H9 (cell line): Measurements from ENCODE around the gene EIF6. TPM values are rescaled to one million over a fixed set of nuclear protein-coding genes. Genes with fewer than 3 reads are reported as not detected.

Experiments used
- DNase-seq: peaks from one replicate; pipeline ENCODE4 v3.0.0-alpha.2; 2017
- H2AFZ ChIP-seq: one replicate; pipeline ENCODE4 v1.6.1; 2013; ENCODE audit warnings: mild to moderate bottlenecking, low read length, control low read depth, moderate library complexity
- H2AK5ac ChIP-seq: 2 replicates; pipeline ENCODE4 v1.6.1; 2013; ENCODE audit warnings: low read length, control low read depth, mixed read lengths; ENCODE audit not compliant: insufficient read length
- H2BK120ac ChIP-seq: one replicate; pipeline ENCODE4 v1.6.1; 2013; ENCODE audit warnings: low read depth, mild to moderate bottlenecking, low read length, control low read depth, inconsistent platforms; ENCODE audit not compliant: poor library complexity, severe bottlenecking
- H2BK12ac ChIP-seq: 2 replicates; pipeline ENCODE4 v1.6.1; 2013; ENCODE audit warnings: low read length, control low read depth, mixed read lengths, low read depth; ENCODE audit not compliant: insufficient read length
- H2BK15ac ChIP-seq: 2 replicates; pipeline ENCODE4 v1.6.1; 2013; ENCODE audit warnings: low read depth, low read length, control low read depth
- H2BK20ac ChIP-seq: one replicate; pipeline ENCODE4 v1.6.1; 2013; ENCODE audit warnings: low read depth, mild to moderate bottlenecking, low read length, control low read depth, inconsistent platforms; ENCODE audit not compliant: poor library complexity, severe bottlenecking
- H2BK5ac ChIP-seq: 2 replicates; pipeline ENCODE4 v1.6.1; 2013; ENCODE audit warnings: low read length, control low read depth, mixed read lengths; ENCODE audit not compliant: insufficient read length
- H3K14ac ChIP-seq: 2 replicates; pipeline ENCODE4 v1.6.1; 2013; ENCODE audit warnings: low read length, control low read depth; ENCODE audit not compliant: insufficient read depth
- H3K18ac ChIP-seq: 2 replicates; pipeline ENCODE4 v1.6.1; 2013; ENCODE audit warnings: low read depth, mild to moderate bottlenecking, mixed read lengths, low read length, control low read depth; ENCODE audit not compliant: insufficient read length
- H3K23ac ChIP-seq: 2 replicates; pipeline ENCODE4 v1.6.1; 2013; ENCODE audit warnings: low read length, control low read depth, mixed read lengths, low read depth; ENCODE audit not compliant: insufficient read length
- H3K23me2 ChIP-seq: 2 replicates; pipeline ENCODE4 v1.6.1; 2013; ENCODE audit warnings: low read depth, mild to moderate bottlenecking, mixed read lengths, low read length, control low read depth; ENCODE audit not compliant: insufficient read length, poor library complexity, severe bottlenecking
- H3K27ac ChIP-seq: 2 replicates; pipeline ENCODE4 v1.5.1; 2013; ENCODE audit warnings: low read length, control low read depth, mixed read lengths, low read depth; ENCODE audit not compliant: insufficient read length
- H3K27me3 ChIP-seq: 2 replicates; pipeline ENCODE4 v1.6.1; 2013; ENCODE audit warnings: low read length, control low read depth, inconsistent platforms; ENCODE audit not compliant: insufficient read depth
- H3K4ac ChIP-seq: 2 replicates; pipeline ENCODE4 v1.6.1; 2013; ENCODE audit warnings: low read depth, mild to moderate bottlenecking, control low read depth, inconsistent platforms, low read length, moderate library complexity
- H3K4me1 ChIP-seq: 2 replicates; pipeline ENCODE4 v1.6.1; 2013; ENCODE audit warnings: low read length, control low read depth, inconsistent platforms; ENCODE audit not compliant: insufficient read depth
- H3K4me2 ChIP-seq: 2 replicates; pipeline ENCODE4 v1.6.1; 2013; ENCODE audit warnings: low read length, control low read depth, mixed read lengths; ENCODE audit not compliant: insufficient read length, insufficient read depth
- H3K56ac ChIP-seq: 2 replicates; pipeline ENCODE4 v1.6.1; 2013; ENCODE audit warnings: low read depth, mild to moderate bottlenecking, mixed read lengths, low read length, control low read depth; ENCODE audit not compliant: insufficient read length
- H3K79me1 ChIP-seq: 2 replicates; pipeline ENCODE4 v1.6.1; 2013; ENCODE audit warnings: low read depth, mild to moderate bottlenecking, moderate library complexity, low read length, control low read depth, inconsistent platforms; ENCODE audit not compliant: insufficient read depth, poor library complexity, severe bottlenecking
- H3K79me2 ChIP-seq: 2 replicates; pipeline ENCODE4 v1.6.1; 2013; ENCODE audit warnings: low read length, control low read depth, inconsistent platforms; ENCODE audit not compliant: insufficient read depth
- H3K9ac ChIP-seq: 2 replicates; pipeline ENCODE4 v1.6.1; 2013; ENCODE audit warnings: low read length, control low read depth, mixed read lengths; ENCODE audit not compliant: insufficient read length; ENCODE audit errors: extremely low read depth
- H3K9me3 ChIP-seq: one replicate; pipeline ENCODE4 v1.6.1; 2013; ENCODE audit warnings: low read depth, low read length, inconsistent platforms; ENCODE audit not compliant: control insufficient read depth
- H3T11ph ChIP-seq: one replicate; pipeline ENCODE4 v1.6.1; 2013; ENCODE audit warnings: mild to moderate bottlenecking, low read length, control low read depth, inconsistent platforms
- H4K20me1 ChIP-seq: one replicate; pipeline ENCODE4 v1.6.1; 2013; ENCODE audit not compliant: control insufficient read depth, insufficient read length, insufficient read depth
- H4K5ac ChIP-seq: 2 replicates; pipeline ENCODE4 v1.6.1; 2013; ENCODE audit warnings: low read depth, mild to moderate bottlenecking, mixed read lengths, low read length, control low read depth; ENCODE audit not compliant: insufficient read length
- H4K8ac ChIP-seq: replicated peaks from 2 replicates; pipeline ENCODE4 v1.6.1; 2013; ENCODE audit warnings: low read length, control low read depth, mixed read lengths, low read depth; ENCODE audit not compliant: insufficient read length
- H4K91ac ChIP-seq: 2 replicates; pipeline ENCODE4 v1.6.1; 2013; ENCODE audit warnings: low read depth, mild to moderate bottlenecking, moderate library complexity, mixed read lengths, low read length, control low read depth; ENCODE audit not compliant: insufficient read length
- H3K27ac Mint-ChIP-seq, 3 experiments: 2 replicates in 2 of 3; 3 replicates in 1 of 3; pipeline ENCODE4 v1.8.0; 2020 to 2021; ENCODE audit warnings: mixed read lengths in 3 of 3, mild to moderate bottlenecking in 1 of 3, moderate library complexity in 1 of 3
- H3K27me3 Mint-ChIP-seq: 2 replicates; pipeline ENCODE4 v1.8.0; 2021; ENCODE audit warnings: low read depth, mild to moderate bottlenecking, moderate library complexity, mixed read lengths
- H3K36me3 Mint-ChIP-seq, 3 experiments: 2 replicates in 2 of 3; 3 replicates in 1 of 3; pipeline ENCODE4 v1.8.0; 2020 to 2021; ENCODE audit warnings: low read depth in 3 of 3, mixed read lengths in 3 of 3; ENCODE audit not compliant: insufficient read depth in 1 of 3
- H3K4me1 Mint-ChIP-seq, 2 experiments: 2 replicates each; pipeline ENCODE4 v1.8.0; 2020; ENCODE audit warnings: mixed read lengths in 2 of 2
- H3K4me3 Mint-ChIP-seq, 2 experiments: 2 replicates in 1 of 2; 3 replicates in 1 of 2; pipeline ENCODE4 v1.8.0; 2020 to 2021; ENCODE audit warnings: mild to moderate bottlenecking in 2 of 2, mixed read lengths in 2 of 2, moderate library complexity in 1 of 2
- H3K9me3 Mint-ChIP-seq, 2 experiments: 2 replicates in 1 of 2; 3 replicates in 1 of 2; pipeline ENCODE4 v1.8.0; 2020; ENCODE audit warnings: mild to moderate bottlenecking in 2 of 2, mixed read lengths in 2 of 2, moderate library complexity in 1 of 2
- CTCF ChIP-seq: fragments of 200-600 bp; sonication (generic); conservative IDR thresholded peaks from 3 replicates; pipeline ENCODE4 v1.8.0; 2021; ENCODE audit warnings: antibody characterized with exemption, mild to moderate bottlenecking
- WGBS: extraction: QIAGEN DNeasy Blood & Tissue Kit; methylation state at CpG from one replicate; pipeline ENCODE4 v1.1.7; 2013; ENCODE audit warnings: missing lambda C conversion rate, low lambda C conversion rate, mixed read lengths; ENCODE audit not compliant: insufficient read length; ENCODE audit errors: extremely low coverage; 5-methylcytosine and 5-hydroxymethylcytosine counted together
- total RNA-seq: library from RNA; stranded (reverse); gene quantifications from 2 replicates; pipeline ENCODE4 v1.2.1, GENCODE V29; 2021

EIF6 gene
- total RNA-seq, 1 experiment from 2014 or later = 150 TPM

GRCh38 chr20:35287509-35288324 lies 3.1 kb upstream of the EIF6 start:
- Histone ChIP-seq H2BK15ac (no peak overlapping the region), H3K56ac (no peak overlapping the region), H2BK5ac (no peak overlapping the region), H4K5ac (no peak overlapping the region), H2BK120ac (no peak overlapping the region), H3K4ac (no peak overlapping the region), H3K18ac (no peak overlapping the region), H3K79me1 (no peaks in the 10 kb centered on the region), H3K79me2 (peaks cover 11% of the 10 kb centered on the region), H4K20me1 (no peaks in the 10 kb centered on the region), H3K4me1 (peaks cover 7% of the 10 kb centered on the region), H3K23ac (no peak overlapping the region), H3K27ac (no peak overlapping the region), H3K9me3 (no peaks in the 10 kb centered on the region), H2BK20ac (no peak overlapping the region), H3T11ph (no peak overlapping the region), H3K9ac (no peak overlapping the region), H3K14ac (no peak overlapping the region), H4K91ac (no peak overlapping the region), H3K27me3 (no peaks in the 10 kb centered on the region), H2AK5ac (no peak overlapping the region), H2AFZ (no peak overlapping the region), H3K23me2 (peaks cover 4% of the 10 kb centered on the region), H3K4me2 (no peak overlapping the region), H2BK12ac (no peak overlapping the region), H4K8ac (no peak overlapping the region)
- H3K9me3 Mint-ChIP-seq = no peaks in the 10 kb centered on the region
- no peak for DNase-seq
- no peak for TF ChIP-seq CTCF
- peaks cover 18 to 20% of the 10 kb centered on the region in 2 experiments for H3K4me1 Mint-ChIP-seq
- no peak overlapping the region for H3K4me3 Mint-ChIP-seq
- H3K27ac Mint-ChIP-seq = no peak overlapping the region
- WGBS = no CpG with 5 or more reads among the region's 28 CpGs
- H3K27me3 Mint-ChIP-seq = peaks cover 8% of the 10 kb centered on the region
- peaks cover 0 to 11% (median 9%) of the 10 kb centered on the region in 3 experiments; a peak in 5 of 7 replicates for H3K36me3 Mint-ChIP-seq
